HG03342 (cell line): ENCODE results near the gene GALE.
"Not testable (repeated sequence)": the region's sequence is repeated elsewhere in the genome, so short reads cannot be mapped to it uniquely, and the experiment has no call there.

Source experiments
- ATAC-seq: cut with Tn5 transposase; IDR thresholded peaks from one replicate; pipeline ENCODE4 v1.9.1; 2021; ENCODE audit warnings: mild to moderate bottlenecking, moderate library complexity; ENCODE audit not compliant: unreplicated experiment

GALE gene

GRCh38 chr1:23800400-23801337 is at the start of gene GALE:
Gene GALE (minus strand): TSS chr1:23800754. CDS start chr1:23799007, 1,747 bp downstream.
- peak; percentile 75 for ATAC-seq

DNA sequence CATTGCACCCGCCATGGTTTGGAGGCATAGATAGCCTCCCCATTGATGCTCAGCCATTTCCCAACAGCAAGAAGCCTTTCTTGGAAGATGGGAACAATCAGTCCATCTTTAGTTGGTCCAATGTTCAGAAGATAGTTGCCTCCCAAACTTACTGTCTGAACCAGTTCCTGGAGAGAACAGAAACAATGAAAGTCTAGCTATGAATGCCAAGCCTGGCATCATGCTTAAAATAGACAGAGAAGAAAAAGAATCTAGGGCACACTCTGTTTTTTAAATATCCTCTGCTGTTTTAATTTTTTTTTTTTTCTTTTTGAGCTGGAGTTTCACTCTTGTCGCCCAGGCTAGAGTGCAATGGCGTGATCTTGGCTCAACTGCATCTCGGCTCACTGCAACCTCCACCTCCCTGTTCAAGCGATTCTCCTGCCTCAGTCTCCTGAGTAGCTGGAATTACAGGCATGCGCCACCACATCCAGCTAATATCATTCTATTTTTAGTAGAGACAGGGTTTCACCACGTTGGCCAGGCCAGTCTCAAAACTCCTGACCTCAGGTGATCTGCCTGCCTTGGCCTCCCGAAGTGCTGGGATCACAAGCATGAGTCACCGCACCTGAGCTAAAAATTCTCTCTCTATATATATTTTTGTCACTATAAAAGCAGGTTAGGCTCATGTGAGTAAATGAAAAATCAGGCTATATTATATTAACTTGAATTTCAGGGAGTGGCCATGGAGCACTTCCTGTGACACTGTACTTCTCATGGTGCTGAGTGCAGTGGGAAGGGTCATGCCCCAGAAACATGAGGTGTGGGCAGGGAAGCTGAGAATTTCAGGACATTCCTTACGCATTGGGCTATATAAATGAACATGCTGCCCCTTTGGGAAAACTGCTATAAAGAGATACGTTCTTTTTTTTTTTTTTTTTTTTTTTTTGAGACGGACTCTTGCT is 48.4 kb upstream of the GALE start:
- ATAC-seq = no peak

GRCh38 chr1:23847482-23848095 is 47.0 kb upstream of the GALE start:
- ATAC-seq = not testable (repeated sequence)

DNA sequence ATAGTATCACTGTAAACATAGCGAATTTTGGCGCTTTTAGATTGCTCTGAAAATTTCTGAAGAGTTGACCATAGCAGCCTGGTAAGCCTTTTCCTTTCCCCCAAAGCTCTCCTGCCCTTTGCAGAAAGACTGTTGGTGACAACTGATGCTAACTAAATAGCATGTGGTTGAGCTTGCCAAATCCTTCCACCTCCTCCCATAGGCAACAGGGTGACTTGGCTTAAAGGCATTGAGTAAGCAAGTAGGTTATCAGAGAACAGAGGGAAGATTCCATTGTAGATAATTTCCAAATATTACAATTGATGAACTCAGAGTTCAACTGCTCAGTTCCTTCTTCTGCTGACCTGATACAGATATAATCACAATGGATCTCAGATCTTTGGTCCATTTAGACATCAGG is 44.6 kb upstream of the GALE start:
- ATAC-seq = no peak

DNA sequence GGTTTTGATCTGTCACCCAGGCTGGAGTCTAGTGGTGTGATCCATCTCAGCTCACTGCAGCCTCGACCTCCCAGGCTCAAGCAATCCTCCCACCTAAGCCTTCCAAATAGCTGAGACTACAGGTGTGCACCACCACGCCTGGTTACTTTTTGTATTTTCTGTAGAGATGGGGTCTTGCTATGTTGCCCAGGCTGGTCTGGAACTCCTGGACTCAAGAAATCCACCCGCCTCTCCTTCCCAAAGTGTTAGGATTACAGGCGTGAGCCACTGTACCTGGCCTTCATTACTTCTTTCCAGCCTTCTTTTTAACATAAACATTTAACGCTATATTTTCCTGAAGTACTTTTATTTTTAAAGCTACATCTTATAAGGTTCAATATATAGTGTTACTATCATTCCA is 43.1 kb upstream of the GALE start:
- ATAC-seq = no peak

DNA sequence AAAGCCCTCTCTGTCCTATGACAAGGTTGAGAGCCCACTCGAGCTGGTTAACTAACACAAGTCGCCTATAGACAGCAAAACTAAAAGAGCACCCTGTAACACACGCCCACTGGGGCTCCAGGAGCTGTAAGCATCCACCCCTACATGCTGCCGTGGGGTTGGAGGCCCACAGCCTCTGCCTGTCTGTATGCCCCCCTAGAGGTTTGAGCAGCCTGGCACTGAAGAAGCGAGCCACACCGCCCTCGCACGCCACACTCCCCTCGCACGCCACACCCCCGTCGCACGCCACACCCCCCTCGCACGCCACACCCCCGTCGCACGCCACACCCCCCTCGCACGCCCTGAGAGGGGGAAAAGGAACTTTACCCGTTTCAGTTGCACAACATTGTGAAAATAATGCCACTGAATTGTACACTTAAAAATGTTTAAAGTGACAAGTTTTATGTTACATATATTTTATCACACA is 37.9 kb upstream of the GALE start:
- ATAC-seq = peak; percentile 56

- ATAC-seq = no peak
These were observed 37.4 kb upstream of the GALE start for GRCh38 chr1:23837908-23838307.

DNA sequence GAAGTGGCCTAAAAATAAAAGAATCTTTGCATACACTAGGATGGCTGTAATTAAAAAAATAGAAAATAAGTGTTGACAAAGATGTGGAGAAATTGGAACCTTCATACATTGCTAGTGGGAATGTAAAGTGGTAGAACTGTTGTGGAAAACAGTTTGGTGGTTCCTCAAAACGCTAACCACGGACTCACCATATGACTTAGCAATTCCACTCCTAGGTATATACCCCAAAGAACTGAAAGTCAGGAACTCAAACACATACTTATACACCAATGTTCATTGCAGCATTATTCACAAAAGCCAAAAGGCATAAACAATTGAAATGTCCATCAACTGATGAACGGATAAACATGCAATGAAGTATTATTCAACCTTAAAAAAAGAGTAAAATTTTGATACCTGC is 35.5 kb upstream of the GALE start:
- ATAC-seq = no peak

DNA sequence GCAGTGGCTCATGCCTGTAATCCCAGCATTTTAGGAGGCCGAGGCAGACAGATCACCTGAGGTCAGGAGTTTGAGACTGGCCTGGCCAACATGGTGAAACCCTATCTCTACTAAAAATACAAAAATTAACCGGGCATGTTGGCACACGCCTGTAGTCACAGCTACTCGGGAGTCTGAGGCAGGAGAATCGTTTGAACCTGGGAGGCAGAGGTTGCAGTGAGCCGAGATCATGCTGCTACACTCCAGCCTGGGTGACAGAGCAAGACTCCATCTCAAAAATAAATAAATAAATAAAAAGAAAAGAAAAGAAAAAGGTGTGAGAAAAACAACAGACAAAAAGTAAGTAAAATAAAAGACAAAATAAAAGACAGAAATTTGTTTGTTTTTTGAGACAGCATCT is 33.6 kb upstream of the GALE start:
- ATAC-seq = not testable (repeated sequence)

DNA sequence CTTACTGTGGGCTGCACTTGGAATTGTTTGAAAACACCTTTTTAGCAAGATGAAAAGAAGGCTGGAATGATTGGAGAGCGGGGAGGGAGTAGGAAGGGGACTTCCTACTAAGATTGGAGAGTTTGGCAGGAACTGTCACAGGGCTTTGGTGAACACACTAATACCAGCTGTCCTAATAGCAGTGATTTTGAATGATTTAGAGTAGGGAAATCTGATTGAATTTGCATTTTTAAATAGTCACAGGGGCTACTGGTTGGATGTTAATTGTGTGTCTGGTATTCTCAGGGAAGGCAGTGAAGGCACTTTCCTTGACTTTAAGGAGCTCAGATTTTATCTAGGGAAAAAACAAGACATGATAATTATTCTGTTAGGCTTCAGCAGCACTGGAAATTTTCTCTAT is 27.2 kb upstream of the GALE start:
- ATAC-seq = no peak

GRCh38 chr1:23826590-23826989 is 26.0 kb upstream of the GALE start:
- not testable (repeated sequence) for ATAC-seq

DNA sequence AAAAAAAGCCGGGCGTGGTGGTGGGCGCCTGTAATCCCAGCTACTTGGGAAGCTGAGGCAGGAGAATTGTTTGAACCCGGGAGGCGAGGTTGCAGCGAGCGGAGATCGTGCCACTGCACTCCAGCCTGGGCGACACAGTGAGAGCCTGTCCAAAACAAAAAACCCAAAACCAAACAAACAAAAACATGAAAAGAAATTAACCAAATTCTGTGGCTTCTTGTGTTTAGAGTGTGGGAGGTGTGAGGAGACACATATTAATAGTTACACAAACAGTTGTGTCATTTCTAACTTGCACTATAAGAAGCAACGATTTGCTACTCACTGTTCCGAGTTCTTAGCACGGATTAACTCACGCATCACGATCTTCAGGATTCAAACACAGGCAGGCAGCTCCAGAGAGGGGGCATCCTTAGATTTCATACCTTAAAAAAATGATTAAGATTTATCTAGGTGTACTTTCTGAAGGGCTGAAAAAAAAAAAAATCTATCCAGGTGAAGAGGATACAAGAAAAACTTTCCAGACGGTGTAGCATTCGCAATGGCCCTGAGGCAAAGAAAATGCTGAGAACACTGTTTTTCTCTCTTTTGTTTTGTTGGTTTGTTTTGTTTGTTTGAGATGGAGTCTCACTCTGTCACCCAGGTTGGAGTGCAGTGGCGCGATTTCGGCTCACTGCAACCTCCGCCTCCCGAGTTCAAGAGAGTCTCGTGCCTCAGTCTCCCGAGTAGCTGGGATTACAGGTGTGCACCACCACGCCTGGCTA is 25.4 kb upstream of the GALE start:
- ATAC-seq = peak; percentile 49

GRCh38 chr1:23825076-23825761 is 24.7 kb upstream of the GALE start, which contains the start of gene HMGCL:
Gene HMGCL (minus strand): TSS chr1:23825429. CDS start chr1:23825415, 14 bp downstream.
- peak; percentile 82 for ATAC-seq

GRCh38 chr1:23824711-23825075 is 24.1 kb upstream of the GALE start:
- no peak for ATAC-seq

DNA sequence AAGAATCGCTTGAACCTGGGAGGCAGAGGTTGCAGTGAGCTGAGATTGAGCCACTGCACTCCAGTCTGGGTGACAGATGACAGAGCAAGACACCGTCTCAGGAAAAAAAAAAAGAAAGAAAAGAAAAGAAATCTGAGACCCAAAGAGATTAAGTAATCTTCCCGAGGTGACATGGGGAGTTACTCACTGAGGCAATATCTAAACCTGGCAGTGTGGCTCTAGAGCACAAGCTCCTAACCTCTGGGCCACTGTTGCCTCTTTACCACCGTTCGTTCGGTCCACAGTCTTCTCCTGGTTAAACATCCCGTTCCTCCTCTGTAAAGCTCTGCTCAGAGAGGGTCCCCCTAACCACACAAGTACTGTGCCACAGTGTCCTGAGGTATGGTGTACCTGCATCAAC is 23.2 kb upstream of the GALE start:
- no peak for ATAC-seq

DNA sequence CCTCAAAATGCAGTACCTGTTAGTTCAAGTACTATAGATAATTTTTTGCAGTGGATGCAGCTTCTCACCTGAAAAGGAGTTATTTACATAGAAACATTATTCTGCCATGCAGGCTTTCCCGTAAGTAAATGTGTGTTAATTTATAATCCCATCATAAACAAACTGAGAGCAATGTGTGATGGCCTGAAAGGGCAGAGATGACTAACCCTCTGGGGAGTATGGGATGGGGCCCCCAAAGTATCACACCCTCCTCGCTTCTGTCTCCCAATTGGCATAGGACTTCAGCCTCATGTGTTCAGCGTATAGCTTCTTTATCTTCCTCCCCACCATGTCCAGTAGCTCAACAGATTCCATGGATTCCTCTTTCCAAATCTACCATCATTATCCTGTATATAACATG is 17.1 kb upstream of the GALE start:
- ATAC-seq = no peak

GRCh38 chr1:23816906-23817305 is 16.4 kb upstream of the GALE start:
- ATAC-seq = no peak

DNA sequence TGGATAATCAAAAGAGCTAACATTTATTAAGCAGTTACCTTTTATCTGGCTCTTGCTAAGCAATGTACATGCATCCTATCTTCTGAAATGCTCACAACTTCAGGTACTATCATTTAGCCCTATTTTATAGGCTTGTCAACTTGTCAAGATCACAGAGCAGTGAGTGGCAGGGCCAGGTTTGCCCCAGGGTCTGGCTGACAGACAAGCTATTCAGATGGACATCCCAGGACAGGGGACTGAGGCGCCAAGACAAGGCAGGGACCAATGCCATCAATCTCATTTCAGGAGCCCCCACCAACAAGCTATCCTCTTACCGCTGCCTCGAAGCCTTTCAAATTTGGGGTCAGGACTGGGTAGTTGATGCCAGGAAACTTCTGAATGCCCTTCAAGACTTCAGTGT is 15.8 kb upstream of the GALE start:
- ATAC-seq = no peak

DNA sequence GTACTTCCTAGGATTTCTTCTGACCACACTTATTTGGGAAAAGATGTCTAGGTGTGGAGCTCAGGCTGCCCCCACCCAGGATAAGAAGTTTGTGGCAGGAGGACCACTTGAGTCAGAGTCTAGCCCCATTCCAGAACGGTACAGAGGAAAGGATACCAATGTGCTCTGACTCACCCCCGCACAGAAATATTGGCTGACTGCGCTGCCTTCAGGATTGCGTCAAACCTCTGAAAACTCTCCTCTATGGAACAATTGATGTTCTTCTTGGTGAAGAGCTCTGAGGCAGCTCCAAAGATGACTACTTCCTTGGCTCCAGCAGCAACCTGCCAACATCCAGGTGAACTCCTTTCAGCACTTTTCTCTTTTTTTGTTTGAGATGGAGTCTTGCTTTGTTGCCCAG is 13.5 kb upstream of the GALE start:
- ATAC-seq = no peak
